GM21367 (cell line): ENCODE results near the gene PDCD1.

ENCODE experiments used
- ATAC-seq: cut with Tn5 transposase; IDR thresholded peaks from one replicate; pipeline ENCODE4 v1.9.1; 2021; ENCODE audit not compliant: unreplicated experiment

PDCD1 gene

DNA sequence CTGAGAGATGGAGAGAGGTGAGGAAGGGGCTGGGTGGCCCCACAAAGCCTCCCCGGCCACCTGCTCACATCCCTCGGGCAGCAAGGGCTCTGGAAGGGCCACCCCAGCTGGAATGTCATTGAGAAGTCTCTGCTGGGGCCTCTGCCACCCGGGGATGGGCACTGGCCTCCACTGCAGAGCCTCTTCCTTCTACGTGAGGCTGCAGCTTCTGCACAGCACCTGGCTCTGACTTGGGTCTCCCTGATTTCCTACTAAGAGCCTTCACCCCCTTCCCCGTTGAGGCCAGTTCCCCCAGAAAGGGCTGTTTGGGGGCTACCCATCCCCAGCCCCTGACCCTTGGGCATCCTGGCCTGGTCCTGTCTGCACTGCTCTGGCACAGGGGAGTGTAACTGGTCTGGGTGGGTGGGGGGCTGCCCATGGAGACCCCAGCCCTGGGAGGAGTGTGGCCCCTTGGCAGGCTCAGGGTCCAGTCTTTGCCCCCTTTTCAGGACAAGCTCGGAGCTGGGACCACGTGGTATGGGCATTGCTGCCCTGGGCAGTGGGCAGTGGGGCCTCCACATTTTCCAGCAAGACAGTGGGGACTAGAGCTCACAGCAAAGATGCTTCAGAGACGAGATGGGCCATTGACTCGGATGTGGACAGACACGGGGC lies 5.6 kb downstream of the PDCD1 start:
- no peak for ATAC-seq

DNA sequence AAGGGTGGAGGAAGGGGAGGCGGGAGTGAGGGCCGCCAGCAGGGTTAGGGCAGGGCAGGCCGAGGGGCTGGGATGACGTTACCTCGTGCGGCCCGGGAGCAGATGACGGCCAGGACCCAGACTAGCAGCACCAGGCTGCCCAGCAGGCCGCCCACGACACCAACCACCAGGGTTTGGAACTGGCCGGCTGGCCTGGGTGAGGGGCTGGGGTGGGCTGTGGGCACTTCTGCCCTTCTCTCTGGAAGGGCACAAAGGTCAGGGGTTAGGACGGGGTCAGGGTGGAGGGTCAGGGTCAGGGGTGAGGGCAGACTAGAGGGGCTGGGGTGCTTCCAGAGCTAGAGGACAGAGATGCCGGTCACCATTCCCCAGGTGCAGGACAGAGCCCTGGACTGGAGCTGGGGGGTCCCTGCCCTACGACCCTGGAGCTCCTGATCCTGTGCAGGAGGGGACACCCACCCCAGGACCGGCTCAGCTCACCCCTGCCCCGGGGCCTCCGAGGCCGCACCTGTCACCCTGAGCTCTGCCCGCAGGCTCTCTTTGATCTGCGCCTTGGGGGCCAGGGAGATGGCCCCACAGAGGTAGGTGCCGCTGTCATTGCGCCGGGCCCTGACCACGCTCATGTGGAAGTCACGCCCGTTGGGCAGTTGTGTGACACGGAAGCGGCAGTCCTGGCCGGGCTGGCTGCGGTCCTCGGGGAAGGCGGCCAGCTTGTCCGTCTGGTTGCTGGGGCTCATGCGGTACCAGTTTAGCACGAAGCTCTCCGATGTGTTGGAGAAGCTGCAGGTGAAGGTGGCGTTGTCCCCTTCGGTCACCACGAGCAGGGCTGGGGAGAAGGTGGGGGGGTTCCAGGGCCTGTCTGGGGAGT lies 6.3 kb downstream of the PDCD1 start:
- no peak for ATAC-seq

DNA sequence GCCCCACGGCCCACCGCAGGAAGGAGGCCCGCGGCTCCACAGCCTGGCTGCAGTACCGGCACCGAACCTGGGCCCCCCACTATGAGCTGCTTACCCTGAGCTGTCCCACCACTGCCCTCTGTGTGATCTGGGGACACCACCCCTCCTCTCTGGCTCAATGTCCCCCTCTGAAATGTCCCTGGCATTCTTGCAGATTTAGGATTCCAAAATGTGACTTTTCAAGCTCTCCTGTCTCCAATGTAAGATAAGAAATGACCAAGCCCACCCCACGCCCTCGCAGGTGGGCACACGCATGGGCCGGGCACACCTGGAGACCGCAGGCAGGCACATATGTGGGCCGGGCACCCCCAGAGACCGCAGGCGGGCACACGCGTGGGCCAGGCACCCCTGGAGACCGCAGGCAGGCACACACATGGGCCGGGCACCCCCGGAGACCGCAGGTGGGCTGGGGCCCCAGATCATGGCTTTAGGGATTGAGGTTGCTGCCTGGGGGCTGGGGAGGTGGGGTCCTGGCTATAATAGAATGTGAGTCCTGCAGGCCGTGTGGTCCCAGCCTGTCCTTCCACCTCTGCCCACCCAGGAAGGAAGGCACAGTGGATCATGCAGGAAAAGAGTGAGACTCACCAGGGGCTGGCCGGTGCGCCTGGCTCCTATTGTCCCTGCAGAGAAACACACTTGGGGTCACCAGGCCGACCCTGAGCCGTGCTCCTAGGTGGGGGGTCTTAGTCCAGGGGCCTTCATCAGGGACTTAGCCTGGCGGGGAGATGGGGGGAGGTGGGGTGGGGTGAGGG lies 7.2 kb downstream of the PDCD1 start:
- ATAC-seq = no peak

DNA sequence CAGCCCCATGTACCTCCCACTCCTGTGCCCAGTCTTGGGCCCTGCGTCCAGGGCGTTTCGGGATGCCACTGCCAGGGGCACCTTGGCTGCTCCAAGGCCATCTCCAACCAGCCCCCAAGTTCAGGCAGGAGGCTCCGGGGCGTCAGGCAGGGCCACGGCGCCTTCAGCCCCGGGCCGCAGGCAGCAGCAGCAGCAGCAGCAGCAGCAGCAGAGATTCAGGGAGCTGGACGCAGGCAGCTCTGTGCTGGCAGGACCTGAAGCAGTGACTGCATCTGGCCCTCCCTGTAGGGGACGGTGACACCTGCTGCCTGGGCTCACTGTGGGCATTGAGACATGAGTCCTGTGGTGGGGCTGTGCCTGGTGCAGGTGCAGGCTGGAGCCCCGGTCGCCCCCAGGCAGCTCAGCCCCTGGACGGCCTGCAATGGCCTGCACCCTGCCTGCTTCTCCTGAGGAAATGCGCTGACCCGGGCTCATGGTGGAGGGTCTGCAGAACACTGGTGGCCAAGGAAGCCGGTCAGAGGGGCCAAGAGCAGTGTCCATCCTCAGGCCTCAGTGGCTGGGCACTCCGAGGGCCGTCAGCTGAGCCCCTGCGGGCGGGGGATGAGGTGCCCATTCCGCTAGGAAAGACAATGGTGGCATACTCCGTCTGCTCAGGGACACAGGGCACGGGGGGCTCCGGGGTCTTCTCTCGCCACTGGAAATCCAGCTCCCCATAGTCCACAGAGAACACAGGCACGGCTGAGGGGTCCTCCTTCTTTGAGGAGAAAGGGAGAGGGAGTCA lies 8.0 kb downstream of the PDCD1 start:
- no peak for ATAC-seq

DNA sequence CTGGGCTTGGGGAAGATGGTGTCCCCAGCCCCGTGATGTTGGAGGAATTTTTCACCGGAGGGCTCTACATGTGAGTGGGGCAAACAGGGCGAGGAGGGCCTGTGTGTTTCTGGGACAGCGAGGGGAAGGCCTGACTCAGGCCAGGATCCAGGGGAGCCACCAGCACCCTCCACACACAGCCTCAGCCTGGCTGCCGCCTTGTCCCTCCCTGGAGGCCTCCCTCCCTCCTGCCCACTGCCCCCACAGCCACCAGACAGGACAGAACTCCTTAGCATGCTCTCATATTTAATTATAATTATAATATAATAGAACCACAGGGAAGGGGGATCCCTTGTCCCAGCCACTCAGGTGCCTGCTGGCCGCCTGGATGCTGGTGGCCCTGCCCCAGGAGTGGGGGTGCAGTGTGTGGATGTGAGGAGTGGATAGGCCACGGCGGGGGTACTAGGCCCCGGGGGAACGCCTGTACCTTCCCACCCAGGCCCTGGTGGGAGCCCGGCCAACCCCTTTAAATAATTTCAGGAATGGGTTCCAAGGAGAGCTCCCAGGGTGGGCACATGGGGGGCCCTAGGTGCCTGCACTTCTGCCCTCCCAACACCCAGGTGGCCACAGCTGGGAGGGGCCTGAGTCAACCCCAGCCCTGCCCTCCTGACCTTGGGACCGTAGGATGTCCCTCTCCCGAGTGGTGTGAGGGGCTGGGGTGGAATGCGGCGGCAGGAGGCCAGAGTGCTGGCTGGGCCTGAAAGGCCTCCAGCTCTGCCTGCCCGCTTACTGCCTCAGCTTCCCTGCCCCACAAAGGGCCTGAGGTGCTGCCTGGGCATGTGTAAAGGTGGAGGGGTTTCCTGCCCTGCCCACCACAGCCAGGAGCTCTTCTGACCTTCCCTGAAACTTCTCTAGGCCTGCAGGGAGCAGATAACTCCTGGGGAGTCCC lies 8.8 kb downstream of the PDCD1 start:
- no peak for ATAC-seq

DNA sequence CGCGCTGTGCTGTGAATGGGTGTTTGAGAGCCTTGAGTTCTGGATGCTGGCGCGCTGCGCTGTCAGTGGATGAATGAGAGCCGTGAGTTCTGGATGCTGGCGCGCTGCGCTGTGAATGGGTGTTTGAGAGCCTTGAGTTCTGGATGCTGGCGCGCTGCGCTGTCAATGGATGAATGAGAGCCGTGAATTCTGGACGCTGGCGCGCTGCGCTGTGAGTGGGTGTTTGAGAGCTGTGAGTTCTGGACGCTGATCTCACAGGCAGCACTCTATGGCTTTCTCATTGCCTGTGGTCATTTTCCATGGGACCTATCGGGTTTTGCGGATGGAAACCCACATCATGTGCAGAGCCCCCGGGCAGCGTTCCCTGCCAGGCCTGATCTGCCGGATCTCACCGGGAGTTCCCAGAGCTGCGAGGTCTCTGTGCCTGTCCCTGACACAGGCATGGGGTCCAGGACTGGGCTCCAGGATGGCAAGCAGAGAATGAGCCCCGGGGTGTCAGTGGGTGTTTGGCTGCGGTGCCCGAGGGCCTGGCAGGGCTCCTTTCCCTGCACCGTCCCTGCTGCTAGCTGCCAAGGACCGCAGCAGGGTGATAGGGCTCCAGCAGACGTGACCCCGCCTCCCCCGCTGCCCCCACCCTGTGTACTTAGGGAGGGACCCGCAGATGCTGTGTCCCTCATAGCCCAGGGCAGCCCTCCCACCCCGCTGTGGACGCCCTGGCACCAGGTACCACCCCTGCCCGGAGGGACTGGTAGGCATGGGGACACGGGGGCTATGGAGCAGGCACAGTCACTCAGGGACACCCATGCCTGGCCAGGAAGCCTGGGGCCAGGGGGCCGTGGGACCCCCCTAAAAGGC lies 9.7 kb downstream of the PDCD1 start:
- no peak for ATAC-seq

DNA sequence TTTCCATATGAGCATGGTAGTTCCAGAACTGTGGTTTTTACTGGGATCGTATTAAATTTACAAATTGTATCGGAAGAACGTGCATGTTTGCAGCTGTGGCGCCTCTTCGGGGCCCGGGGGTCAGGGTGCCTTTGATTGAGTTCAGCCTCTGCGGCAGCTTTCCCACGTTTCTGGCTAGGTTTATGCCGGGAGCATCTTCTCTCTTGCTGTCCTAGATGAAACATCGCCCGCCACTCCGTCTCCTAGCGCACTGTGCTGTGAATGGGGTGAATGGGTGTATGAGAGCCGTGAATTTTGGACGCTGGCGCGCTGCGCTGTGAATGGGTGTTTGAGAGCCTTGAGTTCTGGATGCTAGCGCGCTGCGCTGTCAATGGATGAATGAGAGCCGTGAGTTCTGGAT lies 12.3 kb downstream of the PDCD1 start:
- no peak for ATAC-seq

DNA sequence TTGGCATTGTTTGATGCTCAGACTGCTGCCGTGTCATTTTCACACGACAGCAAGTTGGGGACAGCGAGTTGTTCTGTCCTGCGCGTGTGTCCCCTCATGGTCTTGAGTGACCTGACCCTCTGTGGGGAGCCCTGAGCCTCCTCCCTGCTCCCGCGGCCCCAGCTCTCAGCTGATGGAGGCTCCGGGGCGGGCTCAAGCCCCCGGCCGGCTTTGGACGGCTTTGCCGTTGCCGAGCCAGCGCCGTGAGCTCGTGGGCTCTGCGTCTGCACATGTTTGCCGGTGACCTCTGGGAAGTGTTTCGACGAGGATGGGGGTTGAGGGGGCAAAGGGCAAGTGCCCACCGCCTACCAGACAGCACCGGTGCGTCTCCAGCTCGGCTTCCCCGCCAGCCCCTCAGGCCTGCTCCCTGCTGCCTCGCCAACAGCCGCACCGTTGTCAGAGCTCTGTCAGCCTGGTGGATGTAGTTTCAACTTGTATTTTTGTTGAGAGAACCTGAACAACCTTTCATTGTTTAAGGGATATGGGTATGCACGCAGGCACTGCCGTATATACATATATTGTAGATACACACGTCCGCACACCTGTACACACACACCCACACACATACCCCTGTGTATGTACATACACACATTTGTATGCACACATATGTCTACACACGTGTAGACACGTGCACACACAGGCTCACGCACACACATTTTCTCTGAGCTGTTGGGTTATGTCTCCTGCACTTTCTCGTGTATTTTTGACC lies 13.7 kb downstream of the PDCD1 start:
- ATAC-seq = no peak

DNA sequence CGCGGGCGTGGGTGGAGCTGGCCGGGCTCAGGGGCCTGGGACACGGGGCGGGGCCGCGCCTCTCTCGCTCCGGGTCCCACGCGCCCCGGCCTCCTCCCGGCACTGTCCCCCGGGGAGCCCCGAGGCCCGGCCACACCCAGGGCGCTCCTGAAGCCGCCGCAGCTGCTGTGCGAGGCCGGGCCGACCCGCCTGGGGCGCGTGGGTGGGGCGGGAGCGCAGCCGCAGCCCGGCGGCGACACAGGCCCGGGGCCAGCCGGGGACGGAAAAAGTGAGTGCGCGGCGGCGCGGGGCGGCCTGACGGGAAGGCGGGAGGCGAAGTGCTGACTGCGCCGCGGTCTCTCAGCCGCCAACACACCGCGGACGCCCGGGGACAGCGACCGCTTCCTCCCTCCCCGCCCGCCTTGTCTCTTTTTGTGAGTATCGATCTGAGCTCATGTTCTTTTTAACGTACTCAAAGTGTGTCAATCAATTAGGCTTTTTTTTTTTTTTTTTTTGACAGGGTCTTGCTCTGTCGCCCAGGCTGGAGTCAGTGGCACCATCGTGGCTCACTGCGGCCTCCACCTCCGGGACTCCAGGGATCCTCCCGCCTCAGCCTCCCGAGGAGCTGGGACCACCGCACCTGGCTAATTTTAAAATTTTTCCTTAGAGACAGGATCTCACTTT lies 14.5 kb downstream of the PDCD1 start:
- peak; percentile 48 for ATAC-seq

DNA sequence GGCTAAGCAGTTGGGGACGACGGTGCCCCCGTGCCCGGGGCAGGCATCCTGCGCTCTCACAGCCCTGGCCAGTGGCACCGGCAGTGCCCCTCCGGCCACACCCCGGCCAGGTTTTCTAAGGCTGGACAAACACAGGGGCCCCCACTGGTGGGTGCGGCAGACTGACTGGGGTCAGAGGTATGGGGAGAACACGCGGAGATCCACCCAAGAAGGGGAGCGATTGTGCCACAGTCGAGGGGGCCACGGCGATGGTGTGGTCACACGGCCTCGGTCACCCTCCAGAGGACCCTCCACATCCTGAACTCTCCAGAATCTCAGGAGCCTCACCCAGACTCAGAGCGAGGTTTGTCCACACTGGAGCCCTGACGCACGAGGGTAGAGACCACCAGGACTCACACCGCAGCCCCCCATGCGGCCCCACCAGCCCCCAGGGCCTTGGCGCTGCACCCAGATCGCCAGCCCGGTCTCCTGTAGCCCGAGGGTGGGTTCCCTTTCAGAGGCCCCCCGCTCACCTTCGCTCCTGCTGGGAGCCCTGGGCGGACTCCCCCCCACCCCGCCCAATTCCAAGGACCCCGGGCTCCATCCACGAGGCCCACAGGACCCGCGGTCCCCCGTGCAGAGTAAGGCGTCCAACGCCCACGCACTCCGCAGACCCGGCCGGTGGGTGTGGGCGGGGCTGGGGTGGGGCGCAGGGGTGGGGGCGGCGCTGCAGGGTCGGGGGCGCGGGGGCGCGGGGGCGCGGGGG lies 15.2 kb downstream of the PDCD1 start:
- peak; percentile 9 for ATAC-seq

DNA sequence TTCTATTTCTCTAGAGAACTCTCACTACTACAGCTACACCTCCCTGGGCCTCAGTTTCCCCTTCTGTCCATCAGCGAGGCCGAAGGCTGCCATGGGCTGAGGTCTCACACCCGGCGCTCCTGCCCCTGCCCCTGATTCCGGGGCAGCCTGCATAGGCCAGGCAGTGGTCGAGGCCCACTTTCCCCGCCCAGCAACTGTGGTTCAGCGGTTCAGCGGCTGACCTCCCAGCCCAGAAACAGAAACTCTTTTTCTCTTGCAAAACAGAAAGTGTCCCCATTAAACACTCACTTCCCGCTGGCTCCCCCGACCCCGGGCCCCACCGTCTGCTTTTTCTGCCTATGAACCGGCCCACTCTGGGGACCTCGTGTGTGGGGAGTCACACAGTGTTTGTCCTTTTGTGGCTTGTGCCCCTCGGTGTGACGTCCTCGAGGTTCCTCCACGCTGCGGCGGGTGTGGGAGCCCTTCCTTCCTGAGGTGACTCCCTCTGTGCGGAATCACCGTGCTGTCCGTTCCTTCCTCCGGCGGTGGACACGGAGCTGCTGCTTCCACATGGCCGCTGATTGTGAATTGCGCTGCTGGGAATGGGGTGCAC lies 16.0 kb downstream of the PDCD1 start:
- ATAC-seq = peak; percentile 35

DNA sequence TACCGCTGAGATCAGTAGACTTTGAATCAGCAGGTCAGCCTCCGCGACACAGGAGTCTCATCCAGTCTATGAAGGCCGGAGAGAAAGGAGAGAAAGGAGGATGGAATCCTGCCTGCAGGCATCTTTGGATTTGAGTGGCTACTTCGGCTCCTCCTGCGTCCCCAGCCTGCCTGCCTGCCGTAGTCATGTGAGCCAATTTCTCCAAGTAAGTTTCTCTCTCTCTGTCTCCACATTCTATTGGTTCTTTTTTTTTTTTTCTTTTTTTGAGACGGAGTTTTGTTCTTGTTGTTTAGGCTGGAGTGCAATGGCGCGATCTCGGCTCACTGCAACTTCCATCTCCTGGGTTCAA lies 16.7 kb downstream of the PDCD1 start:
- ATAC-seq = no peak

DNA sequence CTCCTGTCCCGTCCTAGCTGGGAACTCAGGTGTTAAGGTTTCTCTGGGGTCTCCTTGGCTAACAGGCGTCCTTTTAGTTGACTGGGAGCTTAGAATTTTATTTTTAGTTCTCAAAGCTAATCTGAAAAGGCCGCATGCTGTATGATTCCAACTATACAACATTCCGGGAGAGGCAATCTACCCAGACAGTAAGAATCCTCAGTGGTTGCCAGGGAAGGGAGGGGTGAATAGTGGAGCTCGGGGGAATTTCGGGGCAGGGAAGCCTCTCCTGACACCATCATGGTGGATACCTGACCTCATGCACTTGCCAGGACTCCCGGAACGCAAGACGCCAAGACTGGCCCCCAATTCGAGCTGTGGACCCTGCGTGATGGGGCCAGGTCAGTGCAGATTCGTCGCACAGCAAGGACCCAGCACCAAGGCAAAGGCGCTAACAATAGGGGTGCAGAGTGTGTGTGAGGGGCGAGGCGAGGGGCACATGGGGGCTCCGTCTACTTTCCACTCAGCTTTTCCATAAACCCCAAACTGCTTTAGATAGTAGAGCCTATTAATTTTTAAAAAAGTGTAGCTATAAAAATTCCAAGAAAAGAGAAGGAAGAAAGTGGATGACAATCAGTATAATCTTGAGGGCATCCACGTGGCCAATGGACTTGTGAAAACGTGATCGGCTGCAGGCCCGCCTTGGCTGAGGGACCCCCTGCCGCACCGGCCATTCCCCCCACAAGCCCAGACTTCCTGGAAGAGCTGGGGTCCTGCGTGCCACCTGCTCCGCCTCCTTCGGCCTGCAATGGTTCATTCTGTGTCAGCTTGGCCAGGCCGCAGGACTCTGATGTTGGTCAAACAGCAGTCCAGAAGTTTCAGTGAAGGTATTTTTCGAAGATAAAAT lies 17.3 kb downstream of the PDCD1 start:
- no peak for ATAC-seq

DNA sequence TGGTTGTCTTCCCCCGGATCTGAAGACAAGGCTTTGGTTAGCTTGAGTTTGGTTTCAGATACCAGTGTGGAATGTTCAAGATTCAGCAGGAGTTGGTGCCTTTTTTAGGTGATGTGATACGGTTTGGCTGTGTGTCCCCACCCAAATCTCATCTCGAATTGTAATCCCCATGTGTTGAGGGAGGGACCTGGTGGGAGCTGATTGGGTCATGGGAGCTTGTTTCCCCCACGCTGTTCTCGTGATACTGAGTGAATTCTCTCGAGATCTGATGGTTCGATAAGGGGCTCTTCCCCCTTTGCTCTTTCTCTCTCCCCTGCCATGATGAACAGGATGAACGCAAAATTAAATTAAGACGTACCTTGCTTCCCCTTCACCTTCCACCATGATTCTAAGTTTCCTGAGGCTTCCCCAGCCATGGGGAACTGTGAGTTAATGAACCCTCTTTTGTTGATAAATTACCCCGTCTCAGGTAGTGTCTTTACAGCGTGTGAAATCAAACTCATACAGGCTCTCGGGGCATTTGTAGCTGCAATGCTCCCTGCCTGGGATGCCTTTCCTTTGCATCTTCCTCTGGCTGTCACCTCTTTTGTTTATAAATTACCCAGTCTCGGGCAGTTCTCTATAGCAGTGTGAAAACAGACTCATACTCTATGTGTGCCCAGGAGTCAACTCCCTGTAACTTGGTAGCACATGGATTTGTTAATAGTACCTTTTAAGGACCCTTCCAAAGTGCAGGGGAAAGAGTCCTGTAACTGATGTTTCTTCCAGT lies 21.3 kb downstream of the PDCD1 start:
- ATAC-seq = no peak

DNA sequence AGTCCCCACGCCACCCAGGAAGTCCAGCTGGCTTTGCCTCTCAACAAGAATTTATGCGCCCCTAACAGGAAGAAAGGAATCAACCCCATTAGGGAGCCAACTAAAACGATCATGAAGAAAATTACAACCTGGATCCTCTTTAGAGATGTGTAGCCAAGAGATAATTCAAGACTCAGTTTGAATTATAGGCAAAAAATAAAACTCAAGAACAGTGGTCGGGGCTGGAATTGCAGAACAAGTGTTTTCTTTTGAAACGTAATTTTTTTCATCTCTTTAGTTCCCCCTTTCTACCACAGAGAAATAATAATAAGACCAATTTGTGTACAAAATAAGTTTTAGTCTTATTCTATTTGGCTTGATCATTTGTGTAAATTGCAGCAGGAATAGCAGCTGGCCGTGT lies 22.4 kb downstream of the PDCD1 start:
- no peak for ATAC-seq
